DOHH2 (cell line): ENCODE measurements around the gene CDK3.

ENCODE experiments used
- H3F3A ChIP-seq: fragments of 200-600 bp; sonication (generic), shearing (Covaris generic); 2 replicates; pipeline ENCODE4 v1.6.0; 2016; ENCODE audit warnings: antibody characterized with exemption, mild to moderate bottlenecking; ENCODE audit not compliant: control insufficient read depth, insufficient read depth
- H3K27ac ChIP-seq: fragments of 200-600 bp; sonication (generic); 2 replicates; pipeline ENCODE4 v1.5.1; 2014; ENCODE audit warnings: low read depth, mild to moderate bottlenecking, low read length, moderate library complexity
- H3K27me3 ChIP-seq: fragments of 200-600 bp; sonication (generic); 2 replicates; pipeline ENCODE4 v1.6.1; 2014; ENCODE audit warnings: mild to moderate bottlenecking, low read length, mixed read lengths; ENCODE audit not compliant: control insufficient read depth
- H3K36me3 ChIP-seq: fragments of 200-600 bp; sonication (generic); 2 replicates; pipeline ENCODE4 v1.6.1; 2014; ENCODE audit warnings: mild to moderate bottlenecking, low read length, moderate library complexity, mixed read lengths; ENCODE audit not compliant: control insufficient read depth
- H3K4me1 ChIP-seq: fragments of 200-600 bp; sonication (generic); 2 replicates; pipeline ENCODE4 v1.6.1; 2014; ENCODE audit warnings: mild to moderate bottlenecking, low read length, mixed read lengths; ENCODE audit not compliant: control insufficient read depth
- H3K4me2 ChIP-seq: fragments of 200-600 bp; sonication (generic); 2 replicates; pipeline ENCODE4 v1.6.0; 2014; ENCODE audit warnings: mild to moderate bottlenecking, low read length, moderate library complexity
- H3K4me3 ChIP-seq: fragments of 200-600 bp; sonication (generic); 2 replicates; pipeline ENCODE4 v1.5.1; 2014; ENCODE audit warnings: mild to moderate bottlenecking, low read length, mixed read lengths
- H3K79me2 ChIP-seq: fragments of 200-600 bp; sonication (generic); 2 replicates; pipeline ENCODE4 v1.6.1; 2014; ENCODE audit warnings: mild to moderate bottlenecking, low read length, mixed read lengths; ENCODE audit not compliant: control insufficient read depth
- H3K9me2 ChIP-seq: fragments of 200-600 bp; sonication (generic); replicated peaks from 2 replicates; pipeline ENCODE4 v1.6.1; 2014; ENCODE audit warnings: mild to moderate bottlenecking, low read length, mixed read lengths; ENCODE audit not compliant: control insufficient read depth
- H3K9me3 ChIP-seq: fragments of 200-600 bp; sonication (generic); 2 replicates; pipeline ENCODE4 v1.6.1; 2014; ENCODE audit warnings: antibody characterized with exemption, low read length, mixed read lengths; ENCODE audit not compliant: control insufficient read depth, insufficient read depth
- H4K20me1 ChIP-seq: fragments of 200-600 bp; sonication (generic); 2 replicates; pipeline ENCODE4 v1.6.0; 2014; ENCODE audit warnings: low read depth, mild to moderate bottlenecking, antibody characterized with exemption, low read length, moderate library complexity; ENCODE audit not compliant: control insufficient read depth, insufficient read depth
- CTCF ChIP-seq: fragments of 200-600 bp; sonication (generic); IDR thresholded peaks from one replicate; pipeline ENCODE4 v1.5.1; 2014; ENCODE audit warnings: antibody characterized with exemption, mild to moderate bottlenecking, low read depth, low read length; ENCODE audit not compliant: poor library complexity, severe bottlenecking
- EZH2phosphoT487 ChIP-seq: fragments of 200-600 bp; sonication (generic); IDR thresholded peaks from 2 replicates; pipeline ENCODE4 v1.6.1; 2017; ENCODE audit warnings: borderline replicate concordance, mild to moderate bottlenecking, antibody characterized with exemption, low read length, moderate library complexity, mixed read lengths

CDK3 gene

GRCh38 chr17:75981019-75981615 lies 19.5 kb upstream of the CDK3 start:
- TF ChIP-seq CTCF (no peak), EZH2phosphoT487 (no peak)
- H3K79me2 ChIP-seq = peaks cover 31% of the 10 kb centered on the region
- peak overlapping the region; percentile 69; the same call in 1 of the 2 replicates for H3K27ac ChIP-seq

GRCh38 chr17:75983501-75984181 lies 17.0 kb upstream of the CDK3 start:
- Histone ChIP-seq H3K36me3 (peaks cover 2% of the 10 kb centered on the region), H3F3A (peaks cover 3% of the 10 kb centered on the region; the same call in 1 of the 2 replicates), H3K4me1 (peaks cover 24% of the 10 kb centered on the region), H3K27ac (no peak overlapping the region), H3K4me3 (no peak overlapping the region), H3K4me2 (no peak overlapping the region), H4K20me1 (no peaks in the 10 kb centered on the region), H3K9me2 (no peaks in the 10 kb centered on the region), H3K9me3 (no peaks in the 10 kb centered on the region), H3K79me2 (peaks cover 21% of the 10 kb centered on the region), H3K27me3 (no peaks in the 10 kb centered on the region)
- TF ChIP-seq CTCF = no peak
- TF ChIP-seq EZH2phosphoT487 = no peak

More at GRCh38 chr17:75981019-75981615, 19.5 kb upstream of the CDK3 start:
- Histone ChIP-seq H3K4me3 (peak overlapping the region; percentile 80), H3K4me2 (peak overlapping the region; percentile 98), H3K27me3 (no peaks in the 10 kb centered on the region), H3K9me3 (no peaks in the 10 kb centered on the region), H4K20me1 (no peaks in the 10 kb centered on the region), H3K4me1 (peaks cover 37% of the 10 kb centered on the region), H3K9me2 (no peaks in the 10 kb centered on the region), H3F3A (peaks cover 5% of the 10 kb centered on the region; the same call in 1 of the 2 replicates), H3K36me3 (peaks cover 3% of the 10 kb centered on the region)

- TF ChIP-seq CTCF = no peak
- TF ChIP-seq EZH2phosphoT487 = no peak
- no peaks in the 10 kb centered on the region for H4K20me1 ChIP-seq
- no peaks in the 10 kb centered on the region for H3K9me2 ChIP-seq
- H3F3A ChIP-seq = no peaks in the 10 kb centered on the region
- H3K4me3 ChIP-seq = no peak overlapping the region
- H3K79me2 ChIP-seq = peaks cover 5% of the 10 kb centered on the region
- no peaks in the 10 kb centered on the region for H3K36me3 ChIP-seq
- H3K4me1 ChIP-seq = peaks cover 14% of the 10 kb centered on the region
- H3K9me3 ChIP-seq = no peaks in the 10 kb centered on the region
- no peak overlapping the region for H3K4me2 ChIP-seq
- H3K27ac ChIP-seq = no peak overlapping the region
- H3K27me3 ChIP-seq = no peaks in the 10 kb centered on the region
These were observed 14.7 kb upstream of the CDK3 start for GRCh38 chr17:75985986-75986385.
